Measurements from ENCODE around the gene HECW1. TPM values are rescaled to one million over a fixed set of nuclear protein-coding genes. Genes with fewer than 3 reads are reported as not detected.

The HECW1 gene
- total RNA-seq, 6 donors from 2014 or later = 0.10 to 1.0 (median 0.76) TPM; not detected in 1

GRCh38 chr7:43586251-43586900, 473.9 kb downstream of the HECW1 start:
- no peaks in the 10 kb centered on the region for H3K27me3 ChIP-seq
- ATAC-seq (ENCODE audit: low FRiP score in 2 of 2) = no peak
- peaks cover 15 to 64% (median 37%) of the 10 kb centered on the region in 4 donors for H3K4me1 ChIP-seq
- DNase-seq = no peak
- no peaks in the 10 kb centered on the region for H3K9me3 ChIP-seq
- no peak for TF ChIP-seq CTCF (IDR thresholded peaks at IDR 0.05)
- no peak for TF ChIP-seq POLR2A (IDR thresholded peaks at IDR 0.05)
- TF ChIP-seq POLR2AphosphoS5 (IDR thresholded peaks at IDR 0.05) = no peak
- no peak for TF ChIP-seq EP300 (IDR thresholded peaks at IDR 0.05)
- H3K4me3 ChIP-seq = peak overlapping the region in 1 of 4 donors; percentile 96
- H3K36me3 ChIP-seq = no peaks in the 10 kb centered on the region
- peak overlapping the region in 3 of 4 donors; percentile 95 to 98 (median 97) for H3K27ac ChIP-seq
- 48 to 49% methylated on average over 4 of the region's 4 CpGs for WGBS, 2 donors

- TF ChIP-seq POLR2AphosphoS5 (IDR thresholded peaks at IDR 0.05) (no peak), CTCF (IDR thresholded peaks at IDR 0.05) (no peak), EP300 (IDR thresholded peaks at IDR 0.05) (no peak), POLR2A (IDR thresholded peaks at IDR 0.05) (no peak)
- H3K4me1 ChIP-seq = peaks cover 12 to 72% (median 36%) of the 10 kb centered on the region in 4 donors
- no peak overlapping the region for H3K4me3 ChIP-seq
- H3K36me3 ChIP-seq = no peaks in the 10 kb centered on the region
- H3K27ac ChIP-seq = no peak overlapping the region
- H3K27me3 ChIP-seq = no peaks in the 10 kb centered on the region
- ATAC-seq (ENCODE audit: low FRiP score in 2 of 2) (no peak), DNase-seq (no peak)
- 90 to 91% methylated on average over 5 of the region's 5 CpGs for WGBS, 2 donors
- no peaks in the 10 kb centered on the region for H3K9me3 ChIP-seq
These were observed 476.2 kb downstream of the HECW1 start for GRCh38 chr7:43588477-43589132.

GRCh38 chr7:43589133-43589478, 476.7 kb downstream of the HECW1 start:
- no peak for DNase-seq
- TF ChIP-seq EP300 (IDR thresholded peaks at IDR 0.05) (no peak), CTCF (IDR thresholded peaks at IDR 0.05) (no peak), POLR2AphosphoS5 (IDR thresholded peaks at IDR 0.05) (no peak), POLR2A (IDR thresholded peaks at IDR 0.05) (no peak)
- no peaks in the 10 kb centered on the region for H3K27me3 ChIP-seq
- peaks cover 12 to 75% (median 36%) of the 10 kb centered on the region in 4 donors for H3K4me1 ChIP-seq
- no peak overlapping the region for H3K4me3 ChIP-seq
- H3K27ac ChIP-seq = no peak overlapping the region
- ATAC-seq (ENCODE audit: low FRiP score in 2 of 2) = no peak
- no peaks in the 10 kb centered on the region for H3K36me3 ChIP-seq
- no peaks in the 10 kb centered on the region for H3K9me3 ChIP-seq

GRCh38 chr7:43589728-43590127, 477.3 kb downstream of the HECW1 start:
- DNase-seq (no peak), ATAC-seq (ENCODE audit: low FRiP score in 2 of 2) (no peak)
- Histone ChIP-seq H3K9me3 (no peaks in the 10 kb centered on the region), H3K4me1 (peaks cover 9 to 75% (median 31%) of the 10 kb centered on the region in 4 donors), H3K4me3 (no peak overlapping the region), H3K27me3 (no peaks in the 10 kb centered on the region), H3K36me3 (no peaks in the 10 kb centered on the region), H3K27ac (no peak overlapping the region)
- TF ChIP-seq POLR2A (IDR thresholded peaks at IDR 0.05) (no peak), POLR2AphosphoS5 (IDR thresholded peaks at IDR 0.05) (no peak), CTCF (IDR thresholded peaks at IDR 0.05) (no peak), EP300 (IDR thresholded peaks at IDR 0.05) (no peak)
- 89 to 95% methylated on average over 3 of the region's 3 CpGs for WGBS, 2 donors

Measured in upper lobe of left lung (tissue), 6 donors.